ENCODE results near the gene SNTA1. TPM values are rescaled to one million over a fixed set of nuclear protein-coding genes. Genes with fewer than 3 reads are reported as not detected.
"Not testable (repeated sequence)": the region's sequence is repeated elsewhere in the genome, so short reads cannot be mapped to it uniquely, and the experiment has no call there.

Gene SNTA1
- total RNA-seq, 1 experiment from 2014 or later: 7.6 TPM

GRCh38 chr20:33488201-33488600 lies 44.6 kb upstream of the SNTA1 start:
- POLR2A ChIA-PET (ENCODE audit: unreplicated experiment): interaction anchor here (0.6 kb wide), 1 partner anchor 45 kb away, joined by 3 read pairs; the partner anchor contains the start of gene SNTA1
- Histone ChIP-seq H3K9me2 (ENCODE audit: insufficient read depth) (no peaks in the 10 kb centered on the region), H3K36me3 (ENCODE audit: low read depth) (no peaks in the 10 kb centered on the region), H3K4me3 (no peak overlapping the region), H3K79me2 (ENCODE audit: low read depth) (peaks cover 23% of the 10 kb centered on the region), H3K27ac (no peak overlapping the region), H4K20me1 (ENCODE audit: insufficient read depth) (0 out of 2 replicates have a peak, but pooled peaks cover 5% of the 10 kb centered on the region), H3F3A (ENCODE audit: insufficient read depth, low read depth) (peaks cover 20% of the 10 kb centered on the region), H3K4me2 (no peak overlapping the region), H3K9me3 (ENCODE audit: insufficient read depth, low read depth) (no peaks in the 10 kb centered on the region), H3K27me3 (ENCODE audit: insufficient read depth, low read depth) (no peaks in the 10 kb centered on the region), H2AFZ (no peak overlapping the region), H3K4me1 (replicated peaks; ENCODE audit: insufficient read depth) (peaks cover 18% of the 10 kb centered on the region)
- no TSS peak for BruUV-seq (replicated peaks)
- TF ChIP-seq CTCF (conservative IDR thresholded peaks at IDR 0.05): no peak
- no peak for TF ChIP-seq EZH2 (IDR thresholded peaks at IDR 0.05; ENCODE audit: low read depth)
- intact Hi-C loops (cut with micrococcal nuclease; ENCODE audit: unreplicated experiment): no loop called here
- CTCF ChIA-PET: no interaction called here
- DNase-seq: no peak

GRCh38 chr20:33483186-33483585 lies 39.6 kb upstream of the SNTA1 start:
- CTCF ChIA-PET; DNase-seq; BruUV-seq (replicated peaks): not testable (repeated sequence)

GRCh38 chr20:33482581-33482980 lies 39.0 kb upstream of the SNTA1 start:
- Histone ChIP-seq H3K79me2 (ENCODE audit: low read depth) (no peaks in the 10 kb centered on the region), H3K9me3 (ENCODE audit: insufficient read depth, low read depth) (no peaks in the 10 kb centered on the region), H3K4me3 (no peak overlapping the region), H4K20me1 (ENCODE audit: insufficient read depth) (no peaks in the 10 kb centered on the region), H2AFZ (no peak overlapping the region), H3K27me3 (ENCODE audit: insufficient read depth, low read depth) (no peaks in the 10 kb centered on the region), H3F3A (ENCODE audit: insufficient read depth, low read depth) (peaks cover 4% of the 10 kb centered on the region; the same call in 1 of the 2 replicates), H3K36me3 (ENCODE audit: low read depth) (no peaks in the 10 kb centered on the region), H3K9me2 (ENCODE audit: insufficient read depth) (no peaks in the 10 kb centered on the region), H3K27ac (no peak overlapping the region), H3K4me1 (replicated peaks; ENCODE audit: insufficient read depth) (peaks cover 5% of the 10 kb centered on the region), H3K4me2 (no peak overlapping the region)
- no peak for DNase-seq
- ChIA-PET POLR2A (ENCODE audit: unreplicated experiment) (no interaction called here), CTCF (no interaction called here)
- intact Hi-C loops (cut with micrococcal nuclease; ENCODE audit: unreplicated experiment): no loop called here
- TF ChIP-seq CTCF (conservative IDR thresholded peaks at IDR 0.05) (no peak), EZH2 (IDR thresholded peaks at IDR 0.05; ENCODE audit: low read depth) (no peak)
- BruUV-seq (replicated peaks): no TSS peak

More at GRCh38 chr20:33483186-33483585, 39.6 kb upstream of the SNTA1 start:
- H3K36me3 ChIP-seq (ENCODE audit: low read depth); H3K9me3 ChIP-seq (ENCODE audit: insufficient read depth, low read depth); H3K27ac ChIP-seq; intact Hi-C loops (cut with micrococcal nuclease; ENCODE audit: unreplicated experiment); H3K4me1 ChIP-seq (replicated peaks; ENCODE audit: insufficient read depth); H3K79me2 ChIP-seq (ENCODE audit: low read depth); H3K27me3 ChIP-seq (ENCODE audit: insufficient read depth, low read depth); H3F3A ChIP-seq (ENCODE audit: insufficient read depth, low read depth); H3K4me3 ChIP-seq; H3K4me2 ChIP-seq; H3K9me2 ChIP-seq (ENCODE audit: insufficient read depth); H4K20me1 ChIP-seq (ENCODE audit: insufficient read depth); H2AFZ ChIP-seq; POLR2A ChIA-PET (ENCODE audit: unreplicated experiment): not testable (repeated sequence)

- Histone ChIP-seq H3K4me3 (no peak overlapping the region), H3K9me3 (ENCODE audit: insufficient read depth, low read depth) (no peaks in the 10 kb centered on the region), H3K4me2 (no peak overlapping the region), H3F3A (ENCODE audit: insufficient read depth, low read depth) (peaks cover 9% of the 10 kb centered on the region; the same call in 1 of the 2 replicates), H3K27ac (no peak overlapping the region), H3K36me3 (ENCODE audit: low read depth) (no peaks in the 10 kb centered on the region), H3K9me2 (ENCODE audit: insufficient read depth) (no peaks in the 10 kb centered on the region), H2AFZ (no peak overlapping the region), H3K4me1 (replicated peaks; ENCODE audit: insufficient read depth) (peaks cover 12% of the 10 kb centered on the region), H3K27me3 (ENCODE audit: insufficient read depth, low read depth) (no peaks in the 10 kb centered on the region), H3K79me2 (ENCODE audit: low read depth) (no peaks in the 10 kb centered on the region), H4K20me1 (ENCODE audit: insufficient read depth) (no peaks in the 10 kb centered on the region)
- ChIA-PET POLR2A (ENCODE audit: unreplicated experiment) (no interaction called here), CTCF (no interaction called here)
- DNase-seq: no peak
- BruUV-seq (replicated peaks): no TSS peak
- TF ChIP-seq EZH2 (IDR thresholded peaks at IDR 0.05; ENCODE audit: low read depth) (no peak), CTCF (conservative IDR thresholded peaks at IDR 0.05) (no peak)
- intact Hi-C loops (cut with micrococcal nuclease; ENCODE audit: unreplicated experiment): no loop called here
These were observed 37.9 kb upstream of the SNTA1 start for GRCh38 chr20:33481431-33481941.

All from PC-9 (cell line).